ENCODE results near the gene RFPL4A. TPM values are rescaled to one million over a fixed set of nuclear protein-coding genes. Genes with fewer than 3 reads are reported as not detected.

RFPL4A gene
- total RNA-seq, 1 donor from 2014 or later: not detected

- TF ChIP-seq EZH2phosphoT487 (IDR thresholded peaks at IDR 0.05) (no peak), EZH2 (IDR thresholded peaks at IDR 0.05) (no peak), CTCF (IDR thresholded peaks at IDR 0.05) (no peak)
- Histone ChIP-seq H3K79me2 (ENCODE audit: low read depth) (no peaks in the 10 kb centered on the region), H3K36me3 (no peaks in the 10 kb centered on the region), H3K9me3 (ENCODE audit: low read depth) (peaks cover 5% of the 10 kb centered on the region), H3K4me2 (no peak overlapping the region), H3F3A (ENCODE audit: low read depth) (no peaks in the 10 kb centered on the region), H3K4me3 (no peak overlapping the region), H4K20me1 (ENCODE audit: low read depth) (no peaks in the 10 kb centered on the region), H3K9ac (no peak overlapping the region), H3K27me3 (no peaks in the 10 kb centered on the region), H3K27ac (no peak overlapping the region), H2AFZ (replicated peaks) (no peak overlapping the region), H3K4me1 (no peaks in the 10 kb centered on the region)
- Mint-ChIP-seq H3K36me3 (no peaks in the 10 kb centered on the region), H3K27ac (no peak overlapping the region), H3K9me3 (peaks cover 10% of the 10 kb centered on the region), H3K4me1 (no peaks in the 10 kb centered on the region), H3K27me3 (ENCODE audit: insufficient read depth, low read depth) (peaks cover 6% of the 10 kb centered on the region), H3K4me3 (no peak overlapping the region)
- DNase-seq (ENCODE audit: low spot score): no peak
These were observed 18.6 kb downstream of the RFPL4A start for GRCh38 chr19:55777528-55777927.

- Mint-ChIP-seq H3K27ac (no peak overlapping the region), H3K9me3 (peaks cover 12% of the 10 kb centered on the region), H3K4me1 (no peaks in the 10 kb centered on the region), H3K4me3 (no peak overlapping the region), H3K27me3 (ENCODE audit: insufficient read depth, low read depth) (peaks cover 6% of the 10 kb centered on the region), H3K36me3 (no peaks in the 10 kb centered on the region)
- Histone ChIP-seq H3K79me2 (ENCODE audit: low read depth) (no peaks in the 10 kb centered on the region), H2AFZ (replicated peaks) (no peak overlapping the region), H3K27me3 (no peaks in the 10 kb centered on the region), H3K27ac (no peak overlapping the region), H3K36me3 (no peaks in the 10 kb centered on the region), H3K9me3 (ENCODE audit: low read depth) (peaks cover 5% of the 10 kb centered on the region), H3K4me1 (no peaks in the 10 kb centered on the region), H3K9ac (no peak overlapping the region), H3F3A (ENCODE audit: low read depth) (no peaks in the 10 kb centered on the region), H3K4me2 (no peak overlapping the region), H3K4me3 (no peak overlapping the region), H4K20me1 (ENCODE audit: low read depth) (no peaks in the 10 kb centered on the region)
- no peak for TF ChIP-seq EZH2 (IDR thresholded peaks at IDR 0.05)
- no peak for TF ChIP-seq CTCF (IDR thresholded peaks at IDR 0.05)
- no peak for TF ChIP-seq EZH2phosphoT487 (IDR thresholded peaks at IDR 0.05)
- no peak for DNase-seq (ENCODE audit: low spot score)
These were observed 19.4 kb downstream of the RFPL4A start for GRCh38 chr19:55778331-55778730.

- Histone ChIP-seq H3K4me3 (no peak overlapping the region), H3K9me3 (ENCODE audit: low read depth) (peaks cover 11% of the 10 kb centered on the region), H3K27ac (no peak overlapping the region), H3F3A (ENCODE audit: low read depth) (no peaks in the 10 kb centered on the region), H3K9ac (no peak overlapping the region), H2AFZ (replicated peaks) (no peak overlapping the region), H3K36me3 (no peaks in the 10 kb centered on the region), H3K79me2 (ENCODE audit: low read depth) (no peaks in the 10 kb centered on the region), H3K4me1 (no peaks in the 10 kb centered on the region), H4K20me1 (ENCODE audit: low read depth) (no peaks in the 10 kb centered on the region), H3K27me3 (no peaks in the 10 kb centered on the region), H3K4me2 (no peak overlapping the region)
- Mint-ChIP-seq H3K4me3 (no peak overlapping the region), H3K4me1 (no peaks in the 10 kb centered on the region), H3K9me3 (peaks cover 12% of the 10 kb centered on the region), H3K27ac (no peak overlapping the region), H3K27me3 (ENCODE audit: insufficient read depth, low read depth) (peaks cover 5% of the 10 kb centered on the region), H3K36me3 (no peaks in the 10 kb centered on the region)
- DNase-seq (ENCODE audit: low spot score): no peak
- TF ChIP-seq EZH2phosphoT487 (IDR thresholded peaks at IDR 0.05) (no peak), EZH2 (IDR thresholded peaks at IDR 0.05) (no peak), CTCF (IDR thresholded peaks at IDR 0.05) (no peak)
These were observed 22.2 kb downstream of the RFPL4A start for GRCh38 chr19:55781112-55781511.

Measured in neural progenitor cell (in vitro differentiated cells).